Activated T-helper 17 cell treated with anti-CD3 and anti-CD28 coated beads, Interleukin-2, amount 50 U/mL, for 72 hours (primary cell): ENCODE measurements around the gene TRAF3. TPM values are rescaled to one million over a fixed set of nuclear protein-coding genes. Genes with fewer than 3 reads are reported as not detected.

Experiments used
- ATAC-seq: fragments of 150-1000 bp; cut with Tn5 transposase; replicated peaks from 2 replicates; pipeline ENCODE4 v1.10.0; 2021; ENCODE audit warnings: mild to moderate bottlenecking, moderate library complexity
- H3K27ac Mint-ChIP-seq: one replicate; pipeline ENCODE4 v1.8.0; 2022; ENCODE audit warnings: mixed read lengths
- H3K27me3 Mint-ChIP-seq: one replicate; pipeline ENCODE4 v1.8.0; 2022; ENCODE audit warnings: mixed read lengths
- H3K36me3 Mint-ChIP-seq: one replicate; pipeline ENCODE4 v1.8.0; 2022; ENCODE audit warnings: low read depth, mild to moderate bottlenecking, mixed read lengths
- H3K4me1 Mint-ChIP-seq: one replicate; pipeline ENCODE4 v1.8.0; 2022; ENCODE audit warnings: mixed read lengths
- H3K4me3 Mint-ChIP-seq: one replicate; pipeline ENCODE4 v1.8.0; 2022; ENCODE audit warnings: mild to moderate bottlenecking, mixed read lengths
- H3K9me3 Mint-ChIP-seq: one replicate; pipeline ENCODE4 v1.8.0; 2022; ENCODE audit warnings: mixed read lengths
- total RNA-seq, 2 donors: library from RNA; stranded (reverse); gene quantifications; one replicate each; pipeline ENCODE4 v1.2.3, GENCODE V29; 2022

Gene TRAF3
- total RNA-seq, 2 donors from 2014 or later = 61.7 to 133 TPM

GRCh38 chr14:102779574-102780315 lies 2.5 kb downstream of the TRAF3 start:
- Mint-ChIP-seq H3K27me3 (no peaks in the 10 kb centered on the region), H3K27ac (peak overlapping the region; percentile 92), H3K36me3 (peaks cover 75% of the 10 kb centered on the region), H3K4me1 (peaks cover 44% of the 10 kb centered on the region), H3K9me3 (no peaks in the 10 kb centered on the region), H3K4me3 (peak overlapping the region; percentile 90)
- ATAC-seq = no peak

- Mint-ChIP-seq H3K4me1 (peaks cover 54% of the 10 kb centered on the region), H3K27ac (peak overlapping the region; percentile 92), H3K36me3 (peaks cover 88% of the 10 kb centered on the region), H3K27me3 (no peaks in the 10 kb centered on the region), H3K9me3 (no peaks in the 10 kb centered on the region), H3K4me3 (peak overlapping the region; percentile 90)
- ATAC-seq = no peak
Observed at GRCh38 chr14:102781063-102781462, 3.8 kb downstream of the TRAF3 start.

DNA sequence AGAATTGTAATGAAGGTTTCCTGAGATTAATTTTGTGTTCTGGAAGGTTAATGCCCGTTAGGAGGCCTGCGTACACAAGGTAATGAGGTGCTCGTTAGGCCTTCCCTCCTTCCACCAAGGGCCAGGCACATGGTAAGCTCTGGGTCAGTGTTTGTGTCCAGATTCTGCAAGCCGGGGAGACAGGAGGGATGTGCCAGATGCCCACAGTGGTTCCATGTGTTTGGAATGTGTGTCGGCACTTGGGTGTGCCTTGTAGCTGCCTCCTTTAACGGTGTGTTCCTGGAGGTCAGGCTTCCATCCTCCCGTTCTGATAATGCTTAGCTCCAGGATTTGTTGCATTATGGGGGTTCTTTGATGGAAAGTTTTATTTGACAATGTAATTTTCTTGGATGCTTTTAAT lies 5.7 kb downstream of the TRAF3 start:
- Mint-ChIP-seq H3K4me3 (peak overlapping the region; percentile 90), H3K9me3 (no peaks in the 10 kb centered on the region), H3K27ac (peak overlapping the region; percentile 78), H3K4me1 (peaks cover 56% of the 10 kb centered on the region), H3K36me3 (peaks cover 96% of the 10 kb centered on the region), H3K27me3 (no peaks in the 10 kb centered on the region)
- no peak for ATAC-seq

- Mint-ChIP-seq H3K27me3 (no peaks in the 10 kb centered on the region), H3K4me3 (peak overlapping the region; percentile 90), H3K4me1 (peaks cover 65% of the 10 kb centered on the region), H3K9me3 (no peaks in the 10 kb centered on the region), H3K36me3 (peaks cover 96% of the 10 kb centered on the region), H3K27ac (peak overlapping the region; percentile 93)
- peak; percentile 85 for ATAC-seq
Observed at GRCh38 chr14:102784892-102785594, 7.8 kb downstream of the TRAF3 start.

DNA sequence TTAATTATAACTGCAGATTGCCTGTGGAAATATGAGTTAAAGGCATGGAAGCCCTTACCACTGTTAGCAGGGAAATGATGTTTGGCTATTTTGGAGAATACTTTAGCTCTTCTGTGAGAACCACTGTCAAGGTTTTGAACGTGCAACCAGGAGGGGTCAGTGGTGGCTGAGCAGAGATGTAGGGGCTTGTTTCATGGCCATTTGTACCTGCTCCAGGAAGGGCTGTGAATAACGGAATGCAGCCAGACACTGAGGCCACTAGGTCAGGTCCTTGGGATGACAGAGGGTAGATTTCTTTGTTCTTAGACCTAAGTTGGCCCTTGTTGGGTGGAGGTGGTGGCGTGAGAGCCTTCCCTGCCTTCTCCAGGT lies 8.3 kb downstream of the TRAF3 start:
- peak overlapping the region; percentile 93 for H3K27ac Mint-ChIP-seq
- H3K27me3 Mint-ChIP-seq = no peaks in the 10 kb centered on the region
- H3K9me3 Mint-ChIP-seq = no peaks in the 10 kb centered on the region
- H3K36me3 Mint-ChIP-seq = peaks cover 96% of the 10 kb centered on the region
- peaks cover 66% of the 10 kb centered on the region for H3K4me1 Mint-ChIP-seq
- H3K4me3 Mint-ChIP-seq = peak overlapping the region; percentile 90
- ATAC-seq = no peak

DNA sequence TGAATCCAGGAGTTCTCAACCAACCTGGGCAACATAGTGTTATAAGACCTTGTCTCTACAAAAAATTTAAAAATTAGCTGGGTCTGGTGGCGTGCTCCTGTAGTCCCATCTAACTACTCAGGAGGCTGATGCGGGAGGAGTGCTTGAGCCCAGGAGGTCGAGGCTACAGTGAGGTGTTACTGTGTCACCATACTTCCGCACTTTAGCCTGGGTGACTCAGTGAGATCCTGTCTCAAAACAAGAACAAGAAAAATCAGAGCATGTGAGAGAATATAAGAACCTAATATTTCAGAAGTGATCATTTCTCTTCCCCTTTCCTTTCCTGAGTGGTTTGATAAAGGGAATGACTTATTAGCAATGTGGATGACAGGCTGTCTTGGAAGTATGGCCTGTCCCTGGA lies 9.5 kb downstream of the TRAF3 start:
- peaks cover 67% of the 10 kb centered on the region for H3K4me1 Mint-ChIP-seq
- ATAC-seq = peak; percentile 71
- peak overlapping the region; percentile 93 for H3K27ac Mint-ChIP-seq
- H3K4me3 Mint-ChIP-seq = peak overlapping the region; percentile 90
- H3K27me3 Mint-ChIP-seq = no peaks in the 10 kb centered on the region
- H3K9me3 Mint-ChIP-seq = no peaks in the 10 kb centered on the region
- H3K36me3 Mint-ChIP-seq = peaks cover 96% of the 10 kb centered on the region

DNA sequence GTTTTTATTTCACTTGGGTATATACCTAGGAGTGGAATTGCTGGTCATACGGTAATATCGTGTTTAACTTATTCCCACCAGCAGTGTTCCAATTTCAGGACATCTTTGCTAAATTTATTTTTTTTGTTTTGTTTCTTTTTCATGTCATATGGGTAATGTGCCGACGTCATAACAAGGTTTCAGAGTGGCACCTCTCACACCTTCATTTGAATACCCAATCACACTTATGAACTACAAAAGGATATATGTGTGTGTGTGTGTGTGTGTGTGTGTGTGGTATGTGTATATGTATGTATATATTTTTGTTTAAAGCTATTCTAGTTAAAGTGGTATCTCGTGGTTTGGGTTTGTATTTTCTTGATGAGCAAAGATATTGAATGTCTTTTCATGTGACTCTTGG lies 12.1 kb downstream of the TRAF3 start:
- H3K27ac Mint-ChIP-seq = peak overlapping the region; percentile 84
- no peak for ATAC-seq
- no peaks in the 10 kb centered on the region for H3K27me3 Mint-ChIP-seq
- H3K4me3 Mint-ChIP-seq = peak overlapping the region; percentile 71
- no peaks in the 10 kb centered on the region for H3K9me3 Mint-ChIP-seq
- H3K36me3 Mint-ChIP-seq = peaks cover 96% of the 10 kb centered on the region
- peaks cover 66% of the 10 kb centered on the region for H3K4me1 Mint-ChIP-seq

- Mint-ChIP-seq H3K36me3 (peaks cover 98% of the 10 kb centered on the region), H3K4me1 (peaks cover 57% of the 10 kb centered on the region), H3K27me3 (no peaks in the 10 kb centered on the region), H3K27ac (peak overlapping the region; percentile 85), H3K9me3 (no peaks in the 10 kb centered on the region), H3K4me3 (peak overlapping the region; percentile 65)
- peak; percentile 47 for ATAC-seq
Observed at GRCh38 chr14:102793531-102794328, 16.5 kb downstream of the TRAF3 start.

- Mint-ChIP-seq H3K36me3 (peaks cover 98% of the 10 kb centered on the region), H3K4me3 (peak overlapping the region; percentile 65), H3K4me1 (peaks cover 55% of the 10 kb centered on the region), H3K27ac (peak overlapping the region; percentile 89), H3K27me3 (no peaks in the 10 kb centered on the region), H3K9me3 (no peaks in the 10 kb centered on the region)
- peak; percentile 74 for ATAC-seq
Observed at GRCh38 chr14:102795060-102795925, 18.0 kb downstream of the TRAF3 start.

- no peaks in the 10 kb centered on the region for H3K9me3 Mint-ChIP-seq
- peaks cover 90% of the 10 kb centered on the region for H3K36me3 Mint-ChIP-seq
- H3K4me1 Mint-ChIP-seq = peaks cover 44% of the 10 kb centered on the region
- ATAC-seq = no peak
- H3K4me3 Mint-ChIP-seq = peak overlapping the region; percentile 13
- no peaks in the 10 kb centered on the region for H3K27me3 Mint-ChIP-seq
- H3K27ac Mint-ChIP-seq = peak overlapping the region; percentile 25
Observed at GRCh38 chr14:102796661-102797190, 19.5 kb downstream of the TRAF3 start.

- H3K27me3 Mint-ChIP-seq = no peaks in the 10 kb centered on the region
- no peaks in the 10 kb centered on the region for H3K9me3 Mint-ChIP-seq
- peaks cover 46% of the 10 kb centered on the region for H3K4me1 Mint-ChIP-seq
- peaks cover 80% of the 10 kb centered on the region for H3K36me3 Mint-ChIP-seq
- H3K4me3 Mint-ChIP-seq = peak overlapping the region; percentile 20
- peak overlapping the region; percentile 50 for H3K27ac Mint-ChIP-seq
- ATAC-seq = no peak
Observed at GRCh38 chr14:102798926-102799325, 21.7 kb downstream of the TRAF3 start.

- H3K9me3 Mint-ChIP-seq = no peaks in the 10 kb centered on the region
- peaks cover 46% of the 10 kb centered on the region for H3K4me1 Mint-ChIP-seq
- H3K36me3 Mint-ChIP-seq = peaks cover 79% of the 10 kb centered on the region
- no peaks in the 10 kb centered on the region for H3K27me3 Mint-ChIP-seq
- peak overlapping the region; percentile 20 for H3K4me3 Mint-ChIP-seq
- H3K27ac Mint-ChIP-seq = peak overlapping the region; percentile 50
- ATAC-seq = no peak
Observed at GRCh38 chr14:102799684-102800562, 22.7 kb downstream of the TRAF3 start.
